Middle frontal gyrus (tissue), 1 donor: ENCODE measurements around the gene PHF23.

ENCODE experiments used
- DNase-seq: peaks from one replicate; pipeline ENCODE4 v3.0.0-alpha.2; 2015; ENCODE audit warnings: low spot score; ENCODE audit errors: extremely low spot score

PHF23 gene

GRCh38 chr17:7238420-7239090 is 702 bp downstream of the PHF23 start:
- DNase-seq, result no peak

- DNase-seq, result no peak
These were observed 1.4 kb downstream of the PHF23 start for GRCh38 chr17:7237761-7238419.

DNA sequence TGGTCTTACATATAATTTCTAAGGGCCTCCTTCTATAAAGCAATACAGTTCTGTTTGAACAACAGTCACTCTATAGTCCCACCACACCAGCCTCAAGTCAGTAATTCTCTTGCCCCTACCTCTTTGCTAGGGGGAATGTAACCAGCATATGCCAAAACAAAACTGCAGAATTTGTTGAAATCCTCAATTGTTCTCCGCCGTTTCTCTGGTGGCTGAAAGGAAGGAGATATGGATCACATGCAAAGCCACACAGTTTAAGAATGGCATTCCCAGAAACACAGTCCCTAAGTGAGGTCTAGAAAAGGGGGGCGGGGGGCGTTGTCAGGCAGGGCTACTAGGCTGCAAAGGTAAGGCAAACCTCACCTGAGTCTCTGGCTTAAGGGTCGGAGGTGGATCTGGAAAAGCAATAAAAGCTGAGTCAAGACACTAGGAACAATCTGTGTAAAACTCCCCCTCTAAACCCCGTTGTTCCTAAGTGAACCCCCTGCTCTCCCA is 1.9 kb downstream of the PHF23 start:
- DNase-seq, result no peak

- DNase-seq, result no peak
These were observed 2.4 kb downstream of the PHF23 start for GRCh38 chr17:7236808-7237207.

DNA sequence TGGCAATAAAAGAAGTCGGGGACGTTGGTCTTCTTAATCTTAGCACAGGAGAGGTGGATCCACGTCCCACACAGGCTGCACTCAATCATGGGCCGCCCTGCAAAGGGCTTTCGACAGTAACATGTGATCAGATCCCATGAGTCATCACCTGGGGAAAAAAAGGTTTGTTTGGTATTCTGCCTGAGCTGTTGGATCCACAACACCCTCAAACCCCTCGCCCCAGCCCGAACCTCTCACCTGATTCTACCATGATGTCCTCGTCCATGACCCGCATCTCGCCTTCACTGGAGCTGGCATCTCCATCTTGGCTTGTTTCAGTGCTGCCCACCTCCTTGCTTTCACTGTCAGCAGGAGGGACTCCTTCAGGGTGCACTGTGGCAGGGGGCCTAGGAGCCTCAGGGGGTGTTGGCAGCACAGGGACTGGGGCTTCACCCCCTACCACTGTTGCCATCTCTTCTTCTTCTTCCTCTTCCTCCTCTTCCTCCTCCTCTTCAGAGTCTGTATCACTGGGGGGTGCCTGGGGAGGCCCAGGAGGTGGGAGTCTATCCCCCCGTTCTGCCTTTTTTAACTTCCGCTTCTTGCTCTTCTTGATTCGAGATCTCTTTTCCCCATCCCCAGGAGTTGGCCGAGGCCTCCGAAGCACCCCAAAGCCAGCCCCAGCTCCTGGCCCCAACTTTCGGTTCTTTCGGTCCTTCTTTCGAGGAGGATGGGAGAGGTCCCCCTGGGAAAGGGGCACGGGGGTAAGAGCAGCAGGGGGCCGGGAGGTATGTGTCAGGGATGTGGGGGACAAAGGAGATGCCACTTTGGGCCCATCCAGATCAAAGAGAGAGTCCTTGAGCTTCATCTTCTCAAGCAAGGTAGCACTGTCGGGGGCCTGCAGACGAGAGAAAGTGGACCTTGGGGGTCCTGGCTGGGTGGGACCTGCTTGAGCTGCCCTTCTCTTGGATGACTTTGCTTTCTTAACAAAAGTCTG is 3.3 kb downstream of the PHF23 start:
- no peak for DNase-seq

DNA sequence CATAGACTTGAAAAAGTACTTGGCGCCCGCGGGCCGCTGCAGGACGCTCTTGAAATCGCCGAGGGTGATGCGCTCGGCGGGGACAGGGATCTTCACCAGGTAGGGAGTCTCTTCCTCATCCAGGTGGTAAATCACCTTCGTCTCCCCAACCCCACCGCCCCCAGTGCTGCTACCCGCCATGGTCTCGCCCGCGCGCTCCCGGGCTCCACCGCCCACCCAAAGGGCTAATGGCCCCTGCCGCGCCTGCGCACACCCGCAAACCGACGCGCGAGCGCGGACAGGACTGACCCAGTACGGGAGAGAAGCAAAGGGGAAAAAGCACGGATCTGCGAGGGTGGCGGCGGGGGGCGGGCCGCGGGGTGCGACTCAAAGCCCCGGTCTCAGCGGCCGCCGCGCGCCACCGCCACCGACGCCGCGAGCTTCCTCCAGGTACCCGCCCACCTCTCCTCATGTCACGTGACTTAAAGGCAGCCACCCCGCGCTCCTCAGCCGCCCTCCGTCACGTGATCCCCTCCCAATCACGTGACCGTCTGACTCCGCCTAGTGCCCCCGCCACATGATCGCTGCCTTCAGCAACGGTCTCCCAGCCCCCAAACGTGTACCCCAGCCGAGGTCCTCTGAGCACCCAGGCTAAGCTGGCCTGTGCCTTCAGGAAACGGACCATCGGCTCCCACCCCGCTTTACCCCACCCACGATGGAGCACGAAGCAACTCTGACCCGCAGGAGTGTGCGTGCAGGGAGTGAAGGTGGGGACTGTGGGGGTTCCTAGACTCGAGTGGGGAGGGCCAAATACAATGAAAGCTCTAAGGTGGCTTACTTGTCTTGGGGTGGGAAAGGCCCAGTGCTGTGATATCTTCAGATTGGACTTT is 4.9 kb downstream of the PHF23 start, which contains the start of gene DVL2:
DVL2 (minus strand) TSS at position 435 of the 869 bp plus-strand sequence; CDS start at position 180, 255 bp downstream.
- DNase-seq, result peak; percentile 88

GRCh38 chr17:7233701-7234082 is 5.6 kb downstream of the PHF23 start:
- no peak for DNase-seq

GRCh38 chr17:7232114-7232513 is 7.1 kb downstream of the PHF23 start:
- no peak for DNase-seq

GRCh38 chr17:7229504-7229903 is 9.8 kb downstream of the PHF23 start:
- DNase-seq, result no peak

- no peak for DNase-seq
These were observed 10.3 kb downstream of the PHF23 start for GRCh38 chr17:7228920-7229319.

DNA sequence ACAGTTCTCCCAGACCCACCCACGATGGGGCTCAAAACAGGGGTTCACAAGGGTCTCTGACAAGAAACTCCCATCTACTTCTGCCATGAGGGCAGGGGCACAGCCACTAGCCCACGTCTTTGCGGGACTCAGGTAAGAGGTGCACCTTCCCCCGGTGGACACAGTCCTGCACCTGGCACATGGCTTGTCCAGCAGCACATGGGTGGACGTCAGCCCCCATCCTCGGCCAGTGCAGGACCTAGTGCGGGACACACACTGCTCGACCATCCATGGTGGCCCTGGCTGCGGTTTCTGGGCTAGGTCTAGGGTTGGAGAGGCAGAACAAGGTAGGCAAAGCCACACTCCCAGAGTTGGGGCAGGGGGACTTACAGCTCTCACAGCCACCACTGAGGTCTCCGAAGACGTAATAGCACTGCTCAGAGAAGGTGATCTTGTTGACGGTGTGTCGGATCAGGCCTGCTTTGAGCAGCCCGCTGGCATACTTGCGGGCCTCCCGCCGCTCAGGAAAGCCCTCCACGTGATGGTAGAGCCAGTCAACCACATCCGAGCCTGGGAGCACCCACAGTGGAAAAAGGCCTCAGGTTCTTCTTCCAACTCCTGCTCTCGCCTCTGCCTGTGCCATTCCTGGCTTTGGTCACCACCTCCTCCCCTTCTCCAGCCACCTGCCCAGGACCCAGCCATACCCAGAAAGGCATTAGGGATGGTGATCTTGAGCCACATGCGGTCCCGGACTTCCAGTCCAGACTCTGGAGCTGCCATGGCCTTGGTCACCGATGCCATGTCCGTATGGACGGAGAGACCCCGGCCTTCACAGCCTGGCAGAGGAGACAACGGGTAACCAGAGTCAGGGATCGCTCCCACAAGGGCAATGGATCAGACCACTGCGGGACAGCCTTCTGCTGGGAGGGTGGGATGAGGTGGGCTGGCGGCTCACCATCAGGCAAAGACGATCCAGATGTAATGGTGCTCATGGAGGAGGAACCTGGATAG is 12.2 kb downstream of the PHF23 start:
- DNase-seq, result no peak

GRCh38 chr17:7225711-7226331 is 13.4 kb downstream of the PHF23 start:
- no peak for DNase-seq

DNA sequence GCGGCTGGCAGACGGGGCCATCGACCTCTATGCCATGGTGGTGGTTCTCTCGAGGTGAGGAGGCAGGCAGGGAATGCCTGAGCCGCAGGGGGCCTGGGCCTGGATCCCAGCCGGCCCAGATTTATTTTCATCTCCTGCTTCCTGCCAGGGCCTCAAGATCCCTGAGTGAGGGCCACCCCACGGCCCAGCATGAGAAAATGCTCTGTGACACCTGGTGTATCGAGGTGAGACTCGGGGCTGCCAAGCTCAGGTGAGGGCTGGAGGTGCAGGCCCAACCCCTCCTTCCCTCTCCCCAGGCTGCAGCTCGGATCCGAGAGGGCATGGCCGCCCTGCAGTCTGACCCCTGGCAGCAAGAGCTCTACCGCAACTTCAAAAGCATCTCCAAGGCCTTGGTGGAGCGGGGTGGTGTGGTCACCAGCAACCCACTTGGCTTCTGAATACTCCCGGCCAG is 14.6 kb downstream of the PHF23 start:
- DNase-seq, result no peak

DNA sequence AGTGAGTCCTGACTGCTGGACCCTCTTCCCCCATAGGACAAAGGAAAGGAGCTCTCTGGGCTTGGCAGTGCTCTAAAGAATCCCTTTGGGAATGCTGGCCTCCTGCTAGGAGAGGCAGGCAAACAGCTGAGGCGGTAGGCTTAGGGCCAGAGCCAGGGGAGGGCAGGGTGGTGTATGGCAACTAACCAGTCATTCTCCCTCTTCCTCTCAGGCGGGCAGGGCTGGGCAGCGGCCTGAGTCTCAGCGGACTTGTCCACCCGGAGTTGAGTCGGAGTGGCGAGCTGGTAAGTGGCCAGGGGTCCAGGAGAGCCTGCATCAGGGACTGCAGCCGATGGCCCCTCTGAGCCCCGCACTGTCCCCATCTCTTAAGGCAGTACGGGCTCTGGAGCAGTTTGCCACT is 15.1 kb downstream of the PHF23 start:
- DNase-seq, result no peak

- no peak for DNase-seq
These were observed 15.9 kb downstream of the PHF23 start for GRCh38 chr17:7223375-7223774.

- DNase-seq, result no peak
These were observed 16.3 kb downstream of the PHF23 start for GRCh38 chr17:7222972-7223292.

- DNase-seq, result no peak
These were observed 16.9 kb downstream of the PHF23 start for GRCh38 chr17:7222093-7222971.
